Activated T-helper 9 cell treated with anti-CD3 and anti-CD28 coated beads, Interleukin-2, amount 50 U/mL, for 16 hours (primary cell): Measurements from ENCODE around the gene FASN.

Source experiments
- DNase-seq: peaks from one replicate; pipeline ENCODE4 v3.0.0-alpha.2; 2020; ENCODE audit warnings: low read depth

Gene FASN

DNA sequence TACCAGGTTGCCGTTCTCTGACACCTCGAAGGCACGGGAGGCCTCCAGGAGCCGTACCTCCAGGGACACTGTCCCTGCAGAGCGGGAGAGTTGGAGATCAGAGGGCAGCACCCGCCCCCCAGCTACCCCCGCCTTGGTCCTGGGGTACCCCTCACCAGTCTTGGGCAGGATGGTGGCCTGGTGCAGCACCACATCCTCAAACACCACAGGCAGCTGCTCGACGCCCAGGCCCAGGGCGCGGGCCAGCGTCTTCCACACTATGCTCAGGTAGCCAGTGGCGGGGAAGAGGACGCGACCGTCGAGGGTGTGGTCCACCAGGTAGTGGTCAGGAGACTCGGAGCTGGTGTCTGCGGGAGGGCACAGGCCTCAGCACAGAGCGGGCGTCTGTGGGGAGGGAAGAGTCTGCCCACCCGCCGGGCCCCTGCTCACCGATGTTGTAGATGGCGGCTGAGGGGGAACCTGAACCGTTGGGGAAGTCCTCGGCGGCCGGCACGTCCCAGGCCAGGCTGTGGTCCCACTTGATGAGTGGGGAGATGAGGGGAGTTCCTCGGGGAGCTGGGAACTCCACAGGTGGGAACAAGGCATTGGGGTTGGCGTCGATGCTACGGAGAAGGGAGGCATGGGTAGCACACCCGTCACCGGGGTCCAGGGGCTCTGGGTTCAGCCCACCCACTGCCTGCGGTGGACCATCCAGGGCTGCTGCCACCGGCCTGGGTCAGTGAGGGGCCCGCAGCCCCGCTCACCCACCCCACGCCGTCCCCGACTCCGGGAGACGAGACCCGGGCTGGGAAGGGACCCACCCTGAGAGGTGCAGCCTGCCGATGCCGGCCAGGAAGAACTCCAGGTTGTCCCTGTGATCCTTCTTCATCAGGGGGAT is 9.8 kb downstream of the FASN start:
- DNase-seq: no peak

GRCh38 chr17:82086941-82087906 is 10.8 kb downstream of the FASN start:
- no peak for DNase-seq

DNA sequence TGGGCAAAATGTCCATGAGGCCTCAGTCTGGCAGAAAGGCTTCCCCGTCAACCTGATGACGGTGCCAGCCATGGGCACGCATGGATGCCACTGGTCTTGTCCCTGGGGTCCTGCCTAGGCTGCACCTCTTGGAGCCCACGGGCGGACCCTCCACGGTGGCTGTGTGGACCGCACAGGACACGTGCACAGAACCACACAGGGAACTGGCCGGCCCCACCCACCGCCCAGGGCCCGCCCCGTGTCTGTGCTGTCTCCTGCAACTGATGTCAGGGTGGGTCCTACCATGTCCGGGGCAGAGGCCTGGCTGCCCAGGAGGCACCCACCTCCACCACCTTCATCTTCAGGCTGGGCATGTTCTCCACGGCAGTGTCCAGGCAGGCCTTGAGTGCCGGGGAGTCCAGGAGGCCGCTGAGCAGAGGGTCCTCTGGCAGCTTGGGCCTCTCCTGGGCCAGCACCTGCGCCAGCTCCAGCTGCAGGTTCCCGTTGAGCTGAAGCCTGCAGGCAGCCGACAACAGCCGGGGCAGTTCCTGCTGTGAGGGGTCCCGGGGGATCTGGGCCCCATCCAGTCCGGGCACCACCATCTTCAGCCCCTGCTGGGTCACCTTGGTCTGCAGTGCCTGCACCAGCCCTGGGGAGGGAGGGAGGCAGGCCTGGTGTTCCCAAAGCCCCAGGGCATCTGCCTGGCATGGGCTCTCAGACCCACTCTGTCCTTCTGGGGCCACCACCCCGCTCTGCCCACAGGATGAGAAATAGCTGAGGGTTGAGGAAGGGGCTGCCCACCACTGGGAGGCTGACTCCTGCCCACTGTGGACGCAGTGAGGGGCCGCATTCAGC is 11.9 kb downstream of the FASN start:
- DNase-seq: no peak

GRCh38 chr17:82085031-82085861 is 12.8 kb downstream of the FASN start:
- no peak for DNase-seq

DNA sequence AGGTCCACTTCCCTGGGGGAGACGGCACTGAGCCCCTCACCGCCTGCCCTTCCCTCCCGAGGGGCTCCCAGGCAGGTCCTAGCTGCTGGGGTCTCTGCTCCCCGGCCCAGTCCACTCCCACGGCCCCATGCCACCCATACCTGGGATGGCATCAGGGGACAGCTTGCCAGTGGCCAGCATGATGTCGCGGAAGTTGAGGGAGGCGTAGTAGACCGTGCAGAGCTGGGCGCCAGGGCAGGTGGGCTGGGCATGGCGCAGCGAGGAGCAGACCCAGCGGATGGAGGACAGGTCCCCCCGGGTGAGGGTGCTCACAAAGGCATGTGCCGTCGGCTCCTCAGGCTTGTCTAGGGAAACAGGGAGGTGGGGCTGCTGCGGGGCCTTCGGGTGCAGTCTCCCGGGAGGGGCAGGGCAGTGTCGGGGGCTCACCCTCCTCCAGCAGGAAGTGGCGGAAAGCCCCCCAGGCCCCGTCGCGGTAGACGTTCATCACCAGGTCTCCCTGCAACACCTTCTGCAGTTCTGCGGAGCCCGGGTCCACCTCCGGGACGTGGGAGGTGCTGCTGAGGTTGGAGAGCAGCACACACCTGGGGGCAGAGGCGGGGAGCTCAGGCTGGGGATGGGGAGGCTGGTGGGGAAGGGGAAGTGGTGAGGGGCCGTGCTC is 13.5 kb downstream of the FASN start:
- DNase-seq: no peak

GRCh38 chr17:82083533-82084359 is 14.3 kb downstream of the FASN start:
- no peak for DNase-seq

DNA sequence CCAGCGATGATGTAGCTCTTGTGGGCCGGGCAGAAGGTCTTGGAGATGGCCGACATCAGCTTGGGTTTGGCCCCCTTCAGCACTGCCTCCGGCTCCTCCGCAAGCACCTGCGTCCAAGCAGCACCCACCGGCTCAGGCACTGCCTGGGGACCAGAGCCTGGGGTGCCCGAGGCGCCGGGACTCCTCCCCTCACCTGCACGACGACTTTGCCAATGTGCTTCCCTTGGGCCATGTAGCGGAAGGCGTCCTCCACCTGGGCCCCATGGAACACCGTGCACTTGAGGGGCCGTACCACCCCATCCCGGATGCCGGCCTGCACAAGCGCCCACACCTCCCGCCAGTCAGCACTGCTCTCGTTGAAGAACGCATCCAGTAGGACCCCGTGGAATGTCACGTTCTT is 15.0 kb downstream of the FASN start:
- DNase-seq: no peak

- DNase-seq: no peak
Measured at GRCh38 chr17:82082456-82082855, 15.6 kb downstream of the FASN start.

- DNase-seq: no peak
Measured at GRCh38 chr17:82081966-82082365, 16.1 kb downstream of the FASN start.

- no peak for DNase-seq
Measured at GRCh38 chr17:82081546-82081945, 16.5 kb downstream of the FASN start.

DNA sequence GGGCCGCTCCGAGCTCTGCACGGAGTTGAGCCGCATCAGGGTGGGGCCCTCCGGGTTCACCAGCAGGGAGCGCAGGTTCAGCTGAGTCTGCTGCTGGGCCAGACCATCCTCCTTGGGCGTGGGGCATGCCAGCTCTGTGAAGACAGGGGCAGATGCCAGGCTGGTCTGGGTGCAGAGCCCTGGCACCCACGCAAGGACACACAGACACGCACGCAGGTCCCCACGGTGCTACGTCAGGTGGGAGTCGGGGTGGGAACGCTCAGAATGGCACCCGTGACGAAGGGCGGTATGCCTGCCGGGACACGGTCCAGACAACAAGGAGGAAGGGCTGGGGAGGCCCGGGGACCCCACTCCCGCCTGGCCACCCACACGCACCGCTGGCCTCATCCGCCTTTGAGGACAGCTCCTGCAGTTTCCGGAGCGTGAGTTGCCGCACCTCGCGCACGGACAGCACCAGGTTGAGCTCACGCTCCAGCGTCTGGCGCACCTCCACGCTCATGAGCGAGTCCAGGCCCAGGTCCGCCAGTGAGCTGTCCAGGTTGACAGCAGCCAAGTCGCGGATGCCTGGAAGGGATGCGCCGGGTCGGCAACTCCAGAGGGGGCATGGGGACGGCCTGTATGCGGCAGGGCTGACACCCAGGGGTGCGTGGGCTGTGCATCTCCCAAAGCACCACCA is 17.1 kb downstream of the FASN start:
- DNase-seq: no peak

DNA sequence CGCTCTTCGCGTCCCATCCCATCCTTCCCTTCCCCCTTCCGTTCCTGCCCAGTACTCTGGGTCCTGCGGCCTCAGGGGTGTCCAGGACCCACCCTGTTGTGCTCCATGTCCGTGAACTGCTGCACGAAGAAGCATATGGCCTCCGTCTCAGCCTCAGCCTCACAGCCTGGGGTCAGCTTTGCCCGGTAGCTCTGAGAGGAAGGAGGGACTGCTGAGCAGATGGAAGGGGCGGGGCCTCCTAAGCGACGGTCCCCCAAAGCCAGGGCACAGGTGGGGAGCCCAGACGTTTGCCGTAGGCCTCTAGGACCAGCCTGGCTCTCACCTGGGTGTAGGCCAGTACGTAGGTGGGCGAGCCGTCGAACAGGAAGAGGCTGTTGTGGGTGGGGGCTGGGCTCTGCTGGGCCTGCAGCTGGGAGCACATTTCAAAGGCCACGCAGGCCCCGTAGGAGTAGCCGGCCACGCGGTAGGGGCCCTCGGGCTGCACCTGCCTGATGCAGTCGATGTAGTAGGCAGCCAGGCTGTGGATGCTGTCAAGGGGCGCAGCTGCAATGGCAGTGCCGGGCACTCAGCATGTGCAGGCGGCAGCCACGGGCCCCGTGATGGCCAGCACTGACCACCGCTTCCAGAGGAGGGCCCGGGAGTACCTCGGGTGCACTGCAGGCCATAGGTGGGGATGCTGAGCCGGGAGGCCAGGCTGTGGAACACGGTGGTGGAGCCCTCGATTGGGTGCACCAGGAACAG is 17.8 kb downstream of the FASN start:
- DNase-seq: no peak

DNA sequence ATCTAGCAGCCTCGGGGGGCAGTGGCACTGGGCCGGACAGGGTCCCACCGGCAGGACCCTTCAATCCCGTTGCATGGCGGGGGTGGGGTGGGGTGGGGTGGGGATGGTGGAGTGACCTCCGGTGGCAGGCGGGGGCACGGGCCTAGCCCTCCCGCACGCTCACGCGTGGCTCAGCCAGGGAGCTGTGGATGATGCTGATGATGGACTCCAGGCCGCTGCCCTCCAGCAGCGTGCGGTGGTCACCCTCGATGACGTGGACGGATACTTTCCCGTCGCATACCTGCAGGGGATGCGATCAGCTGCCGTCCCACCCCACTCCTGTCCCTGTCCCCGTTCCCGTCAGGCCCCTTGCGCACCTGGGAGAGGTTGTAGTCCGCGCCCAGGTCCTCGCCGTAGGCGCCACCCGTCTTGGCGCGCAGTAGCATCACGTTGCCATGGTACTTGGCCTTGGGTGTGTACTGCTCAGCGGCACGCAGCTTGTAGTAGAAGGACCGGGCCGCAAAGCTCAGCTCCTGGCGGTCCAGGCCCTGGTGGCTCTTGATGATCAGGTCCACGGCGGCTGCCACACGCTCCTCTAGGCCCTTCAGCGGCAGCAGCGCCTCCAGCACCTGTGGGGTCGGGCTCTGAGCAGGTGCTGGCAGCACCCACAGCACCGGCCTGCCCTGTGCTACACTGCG is 18.9 kb downstream of the FASN start:
- no peak for DNase-seq

DNA sequence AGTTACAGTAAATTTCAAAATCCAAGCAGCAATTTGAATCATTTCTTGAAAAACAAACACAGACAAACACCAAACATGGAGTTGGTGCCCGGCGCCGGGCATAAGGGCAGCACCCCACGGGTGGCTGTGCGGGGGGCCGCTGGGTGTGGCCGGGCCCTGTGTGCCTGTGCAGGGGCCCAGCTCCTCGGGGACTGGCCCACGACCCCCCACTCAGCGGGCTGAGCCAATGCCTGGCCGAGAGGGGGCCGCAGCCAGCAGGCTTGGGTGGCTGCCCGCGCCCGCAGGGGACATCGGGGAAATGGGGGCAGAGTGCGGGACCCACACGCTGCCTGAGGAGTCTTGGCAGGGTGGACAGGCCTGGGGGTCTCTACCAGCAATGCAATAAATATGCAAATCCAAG is 19.6 kb downstream of the FASN start:
- no peak for DNase-seq

GRCh38 chr17:82077617-82078358 is 20.2 kb downstream of the FASN start:
- no peak for DNase-seq

- DNase-seq: no peak
Measured at GRCh38 chr17:82076785-82077591, 21.0 kb downstream of the FASN start.
